Thoracic aorta (tissue), 2 donors: ENCODE measurements around the gene ELAC1. TPM values are rescaled to one million over a fixed set of nuclear protein-coding genes. Genes with fewer than 3 reads are reported as not detected.
A peak's percentile ranks its signal among the peaks of the same experiment; 100 is the strongest.

Experiments
- ATAC-seq: fragments of 150-250 bp; one replicate; pipeline ENCODE4 v1.8.0; 2017; ENCODE audit warnings: low read depth; ENCODE audit not compliant: insufficient number of reproducible peaks, low FRiP score
- DNase-seq: peaks from one replicate; pipeline ENCODE4 v3.0.0-alpha.2; 2020; ENCODE audit warnings: low spot score
- H3K27ac ChIP-seq, 2 donors: fragments of 200-600 bp; sonication (generic); 1 replicate in 1 of 2; 2 replicates in 1 of 2; pipeline ENCODE4 v1.5.1; 2016; ENCODE audit warnings: mild to moderate bottlenecking in 2 of 2, moderate library complexity in 2 of 2
- H3K27me3 ChIP-seq: fragments of 200-600 bp; sonication (generic); replicated peaks from 2 replicates; pipeline ENCODE4 v1.6.0; 2016; ENCODE audit warnings: mild to moderate bottlenecking; ENCODE audit not compliant: insufficient read depth
- H3K36me3 ChIP-seq: fragments of 200-600 bp; sonication (generic); one replicate; pipeline ENCODE4 v1.5.1; 2016
- H3K4me1 ChIP-seq, 2 donors: fragments of 200-600 bp; sonication (generic); 1 replicate in 1 of 2; 2 replicates in 1 of 2; pipeline versions ENCODE4 v1.5.1 to v1.6.0; 2016; ENCODE audit warnings: low read depth in 2 of 2, mild to moderate bottlenecking in 1 of 2; ENCODE audit not compliant: control insufficient read depth in 1 of 2
- H3K4me3 ChIP-seq: fragments of 200-600 bp; sonication (generic); 2 replicates; pipeline ENCODE4 v1.5.1; 2016; ENCODE audit warnings: mild to moderate bottlenecking
- H3K9me3 ChIP-seq: fragments of 200-600 bp; sonication (generic); 2 replicates; pipeline ENCODE4 v1.5.1; 2016
- total RNA-seq, 2 donors: library from RNA; depleted of rRNA; stranded (reverse); fragments of >200 nt; gene quantifications; one replicate each; pipeline versions ENCODE4 v1.1.0 to v1.2.3, GENCODE V29; 2016
- TF ChIP-seq, protein P1 (sequence below): fragments of 200-600 bp; sonication (generic); IDR thresholded peaks from one replicate; pipeline ENCODE4 v1.5.1; 2019; ENCODE audit warnings: antibody characterized with exemption

ELAC1 gene
- total RNA-seq, 2 donors from 2014 or later, result 2.6 to 5.6 TPM

DNA sequence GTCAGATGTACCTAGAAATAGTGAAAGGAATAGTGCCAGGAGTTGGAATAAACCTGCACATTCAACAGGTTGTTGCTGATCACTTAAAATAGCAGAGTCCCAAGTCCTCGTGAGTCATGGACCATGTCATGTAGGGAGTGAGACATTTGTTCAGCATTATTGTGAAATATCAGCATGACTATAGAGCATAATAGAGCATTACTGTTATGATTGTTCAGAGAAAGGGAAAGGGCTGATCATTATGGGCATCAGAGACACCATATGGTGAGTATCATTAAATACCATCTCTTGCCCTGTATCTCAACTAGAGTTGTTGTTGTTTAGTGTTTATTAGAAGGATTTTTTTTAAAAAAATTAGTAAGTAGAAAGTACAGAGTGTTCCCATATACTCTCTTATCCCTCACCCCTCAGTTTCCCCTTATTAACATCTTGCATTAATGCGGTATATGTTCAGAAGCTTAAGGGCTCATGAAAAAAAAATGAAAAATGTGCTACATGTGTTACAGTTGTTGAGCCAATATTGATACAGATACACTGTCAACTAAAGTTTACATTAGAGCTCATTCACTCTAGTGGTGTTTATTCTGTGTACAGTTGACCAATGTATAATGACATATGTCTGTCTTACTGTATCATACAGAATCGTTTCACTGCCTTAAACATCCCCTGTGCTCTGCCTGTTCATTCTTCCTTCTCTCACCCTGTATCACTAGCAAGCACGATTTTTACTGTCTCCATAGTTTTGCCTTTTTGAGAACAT is 5.7 kb downstream of the ELAC1 start:
- no peak overlapping the region for H3K4me3 ChIP-seq
- H3K4me1 ChIP-seq, result peaks cover 4 to 18% of the 10 kb centered on the region in 2 donors
- no peaks in the 10 kb centered on the region for H3K27me3 ChIP-seq
- peak; percentile 86 for ATAC-seq
- no peak overlapping the region for H3K27ac ChIP-seq
- H3K36me3 ChIP-seq, result peaks cover 35% of the 10 kb centered on the region
- no peaks in the 10 kb centered on the region for H3K9me3 ChIP-seq
- TF ChIP-seq, protein P1, sequence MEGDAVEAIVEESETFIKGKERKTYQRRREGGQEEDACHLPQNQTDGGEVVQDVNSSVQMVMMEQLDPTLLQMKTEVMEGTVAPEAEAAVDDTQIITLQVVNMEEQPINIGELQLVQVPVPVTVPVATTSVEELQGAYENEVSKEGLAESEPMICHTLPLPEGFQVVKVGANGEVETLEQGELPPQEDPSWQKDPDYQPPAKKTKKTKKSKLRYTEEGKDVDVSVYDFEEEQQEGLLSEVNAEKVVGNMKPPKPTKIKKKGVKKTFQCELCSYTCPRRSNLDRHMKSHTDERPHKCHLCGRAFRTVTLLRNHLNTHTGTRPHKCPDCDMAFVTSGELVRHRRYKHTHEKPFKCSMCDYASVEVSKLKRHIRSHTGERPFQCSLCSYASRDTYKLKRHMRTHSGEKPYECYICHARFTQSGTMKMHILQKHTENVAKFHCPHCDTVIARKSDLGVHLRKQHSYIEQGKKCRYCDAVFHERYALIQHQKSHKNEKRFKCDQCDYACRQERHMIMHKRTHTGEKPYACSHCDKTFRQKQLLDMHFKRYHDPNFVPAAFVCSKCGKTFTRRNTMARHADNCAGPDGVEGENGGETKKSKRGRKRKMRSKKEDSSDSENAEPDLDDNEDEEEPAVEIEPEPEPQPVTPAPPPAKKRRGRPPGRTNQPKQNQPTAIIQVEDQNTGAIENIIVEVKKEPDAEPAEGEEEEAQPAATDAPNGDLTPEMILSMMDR, result no peak
- DNase-seq, result no peak

DNA sequence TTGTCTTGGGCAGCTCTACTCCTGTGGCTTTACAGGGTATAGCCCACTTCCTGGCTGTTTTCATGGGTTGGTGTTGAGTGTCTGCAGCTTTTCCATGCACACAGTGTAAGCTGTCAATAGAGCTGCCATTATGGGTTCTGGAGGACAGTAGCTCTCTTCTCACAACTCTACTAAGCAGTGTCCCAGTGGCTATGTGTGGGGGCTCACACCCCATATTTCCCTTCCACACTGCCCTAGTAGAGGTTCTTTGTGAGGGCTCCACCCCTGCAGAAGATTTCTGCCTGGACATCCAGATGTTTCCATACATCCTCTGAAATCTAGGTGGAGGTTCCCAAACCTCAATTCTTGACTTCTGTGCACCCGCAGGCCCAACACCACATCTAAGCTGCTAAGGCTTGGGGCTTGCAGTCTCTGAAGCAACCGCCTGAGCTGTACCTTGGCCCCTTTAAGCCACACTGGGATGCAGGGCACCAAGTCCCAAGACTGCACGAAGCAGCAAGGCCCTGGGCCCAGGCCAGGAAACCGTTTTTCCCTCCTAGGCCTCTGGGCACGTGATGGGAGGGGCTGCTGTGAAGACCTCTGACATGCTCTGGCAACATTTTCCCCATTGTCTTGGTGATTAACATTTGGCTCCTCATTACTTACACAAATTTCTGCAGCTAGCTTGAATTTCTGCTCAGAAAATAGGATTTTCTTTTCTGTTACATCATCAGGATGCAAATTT is 9.4 kb downstream of the ELAC1 start:
- Histone ChIP-seq H3K27me3 (no peaks in the 10 kb centered on the region), H3K4me3 (no peak overlapping the region), H3K9me3 (no peaks in the 10 kb centered on the region), H3K36me3 (peaks cover 40% of the 10 kb centered on the region), H3K4me1 (peaks cover 0 to 3% of the 10 kb centered on the region in 2 donors), H3K27ac (no peak overlapping the region)
- DNase-seq (no peak), ATAC-seq (no peak)
- TF ChIP-seq, protein P1, result no peak

DNA sequence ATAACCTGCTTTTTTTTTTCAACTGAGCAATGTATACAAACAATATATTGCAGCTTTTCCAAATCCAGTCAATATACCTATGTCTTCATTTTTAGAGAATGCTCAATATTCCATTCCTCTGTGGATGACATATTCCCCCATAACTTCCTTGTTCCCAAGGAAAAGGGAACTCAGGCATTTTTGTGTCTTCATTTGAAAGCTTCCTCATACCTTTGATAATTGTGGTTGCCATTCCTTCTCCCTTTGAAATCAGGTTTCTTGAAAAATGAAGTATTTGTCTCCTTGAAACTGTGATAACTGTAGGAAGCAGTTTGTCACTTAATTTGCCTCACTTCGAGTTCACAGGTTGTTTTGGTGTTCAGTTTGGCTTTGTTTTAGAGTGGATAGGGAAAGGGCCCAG is 13.5 kb downstream of the ELAC1 start:
- Histone ChIP-seq H3K4me1 (peaks cover 3 to 24% of the 10 kb centered on the region in 2 donors), H3K27me3 (no peaks in the 10 kb centered on the region), H3K36me3 (peaks cover 24% of the 10 kb centered on the region), H3K4me3 (no peak overlapping the region), H3K27ac (no peak overlapping the region), H3K9me3 (no peaks in the 10 kb centered on the region)
- ATAC-seq (no peak), DNase-seq (no peak)
- TF ChIP-seq, protein P1, result no peak

DNA sequence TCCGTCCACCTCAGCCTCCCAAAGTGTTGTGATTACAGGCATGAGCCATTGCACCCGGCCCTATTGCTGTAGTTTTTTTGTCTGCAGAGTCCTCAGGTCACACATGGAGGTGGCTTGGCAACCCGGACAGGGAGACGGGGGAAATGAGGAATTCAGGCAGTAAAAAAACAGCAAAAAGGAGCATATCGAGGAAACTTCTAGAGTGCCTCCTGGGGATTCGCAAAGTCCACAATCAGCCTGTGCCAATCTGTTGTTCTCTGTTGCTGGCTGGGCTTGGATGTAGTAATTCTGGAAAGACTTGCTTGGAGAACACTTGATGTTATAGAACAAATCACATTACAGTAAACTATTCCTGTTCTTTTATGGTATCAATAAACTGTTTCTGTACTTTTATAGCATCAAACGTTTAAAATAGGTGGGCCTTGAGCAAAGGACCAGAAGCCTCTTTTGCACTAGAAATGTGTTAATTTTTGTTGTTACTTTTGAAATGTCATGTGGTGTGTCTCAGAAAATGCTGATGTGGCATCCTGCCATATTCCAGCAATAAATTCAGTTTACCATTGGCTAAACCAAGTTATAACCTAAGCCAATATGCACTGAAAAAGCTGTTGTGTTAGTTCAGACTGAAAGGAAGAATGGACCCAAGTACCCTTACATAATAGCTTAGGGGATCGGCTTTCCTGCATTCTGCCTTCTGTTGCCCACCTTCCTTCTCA is 14.4 kb downstream of the ELAC1 start:
- Histone ChIP-seq H3K27ac (no peak overlapping the region), H3K4me3 (no peak overlapping the region), H3K27me3 (no peaks in the 10 kb centered on the region), H3K4me1 (peaks cover 11 to 33% of the 10 kb centered on the region in 2 donors), H3K9me3 (no peaks in the 10 kb centered on the region), H3K36me3 (peaks cover 16% of the 10 kb centered on the region)
- TF ChIP-seq, protein P1, result no peak
- no peak for DNase-seq
- ATAC-seq, result no peak

DNA sequence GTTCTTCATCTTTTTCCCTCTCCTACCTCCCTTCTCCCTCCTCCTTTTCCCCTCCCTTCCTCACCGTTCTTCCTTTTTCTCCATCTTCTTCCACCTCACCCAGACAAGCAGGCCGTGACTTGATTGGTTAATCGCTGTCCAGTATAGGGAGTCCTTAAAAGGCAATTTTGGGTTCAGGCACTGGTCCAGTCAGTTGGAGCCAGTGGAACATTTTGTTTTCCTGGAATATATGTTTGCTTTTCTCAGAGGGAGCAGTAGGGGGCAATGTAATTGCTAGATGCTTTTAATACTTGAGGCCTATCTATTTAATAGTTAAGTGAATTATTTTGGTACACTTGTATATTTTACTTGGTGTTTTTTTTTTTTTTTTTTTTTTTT is 15.0 kb downstream of the ELAC1 start:
- peaks cover 11% of the 10 kb centered on the region for H3K36me3 ChIP-seq
- TF ChIP-seq, protein P1, result no peak
- no peaks in the 10 kb centered on the region for H3K9me3 ChIP-seq
- DNase-seq (no peak), ATAC-seq (no peak)
- H3K27me3 ChIP-seq, result no peaks in the 10 kb centered on the region
- H3K4me1 ChIP-seq, result peaks cover 15 to 38% of the 10 kb centered on the region in 2 donors
- H3K4me3 ChIP-seq, result no peak overlapping the region
- H3K27ac ChIP-seq, result no peak overlapping the region
